Mammary epithelial cell (primary cell): ENCODE measurements around the gene GLDC.

Experiments
- CTCF ChIP-seq, 2 donors: IDR thresholded peaks in 1 of 2; conservative IDR thresholded peaks in 1 of 2; 2 replicates each; pipeline ENCODE4 v1.5.1; 2011 to 2012; ENCODE audit warnings: inconsistent platforms in 2 of 2, low read length in 2 of 2, mild to moderate bottlenecking in 2 of 2, control low read depth in 1 of 2, low read depth in 1 of 2; ENCODE audit not compliant: insufficient read depth in 1 of 2; ENCODE audit errors: extremely low read depth in 1 of 2
- EZH2 ChIP-seq: IDR thresholded peaks from 2 replicates; pipeline ENCODE4 v1.6.1; 2012; ENCODE audit warnings: low read length, inconsistent platforms, borderline replicate concordance

- no peak for TF ChIP-seq CTCF (conservative IDR thresholded peaks at IDR 0.05 in 1 of 2, IDR thresholded peaks at IDR 0.05 in 1 of 2; ENCODE audit: extremely low read depth in 1 of 2, insufficient read depth in 1 of 2, low read depth in 1 of 2, low read length in 2 of 2)
- TF ChIP-seq EZH2 = no peak
Measured at GRCh38 chr9:6576987-6577386, 68.5 kb downstream of the GLDC start.
